ENCODE measurements around the gene SETBP1. TPM values are rescaled to one million over a fixed set of nuclear protein-coding genes. Genes with fewer than 3 reads are reported as not detected.

SETBP1 gene
- polyA plus RNA-seq (ENCODE audit: insufficient read depth in 1 of 5, insufficient read length in 5 of 5, low replicate concordance in 1 of 5), result 10 to 100 TPM; 15.4 to 21.1 (median 19.4) TPM
- long read RNA-seq, donor 1, partial matches to known transcripts, result 5 of 5 reads
- long read RNA-seq, donor 1, other reads (novel, unspliced or antisense), result 0 of 5 reads
- long read RNA-seq, donor 2, result 0 reads
- long read RNA-seq, donor 3, result 0 reads
- long read RNA-seq, donor 4, result 0 reads
- long read RNA-seq, donor 5, result 0 reads
- long read RNA-seq, donor 6, partial matches to known transcripts, result 0 of 1 reads
- long read RNA-seq, donor 6, other reads (novel, unspliced or antisense), result 0 of 1 reads
- long read RNA-seq, donor 7, partial matches to known transcripts, result 6 of 6 reads
- long read RNA-seq, donor 7, other reads (novel, unspliced or antisense), result 0 of 6 reads
- long read RNA-seq, donor 8, result 0 reads

DNA sequence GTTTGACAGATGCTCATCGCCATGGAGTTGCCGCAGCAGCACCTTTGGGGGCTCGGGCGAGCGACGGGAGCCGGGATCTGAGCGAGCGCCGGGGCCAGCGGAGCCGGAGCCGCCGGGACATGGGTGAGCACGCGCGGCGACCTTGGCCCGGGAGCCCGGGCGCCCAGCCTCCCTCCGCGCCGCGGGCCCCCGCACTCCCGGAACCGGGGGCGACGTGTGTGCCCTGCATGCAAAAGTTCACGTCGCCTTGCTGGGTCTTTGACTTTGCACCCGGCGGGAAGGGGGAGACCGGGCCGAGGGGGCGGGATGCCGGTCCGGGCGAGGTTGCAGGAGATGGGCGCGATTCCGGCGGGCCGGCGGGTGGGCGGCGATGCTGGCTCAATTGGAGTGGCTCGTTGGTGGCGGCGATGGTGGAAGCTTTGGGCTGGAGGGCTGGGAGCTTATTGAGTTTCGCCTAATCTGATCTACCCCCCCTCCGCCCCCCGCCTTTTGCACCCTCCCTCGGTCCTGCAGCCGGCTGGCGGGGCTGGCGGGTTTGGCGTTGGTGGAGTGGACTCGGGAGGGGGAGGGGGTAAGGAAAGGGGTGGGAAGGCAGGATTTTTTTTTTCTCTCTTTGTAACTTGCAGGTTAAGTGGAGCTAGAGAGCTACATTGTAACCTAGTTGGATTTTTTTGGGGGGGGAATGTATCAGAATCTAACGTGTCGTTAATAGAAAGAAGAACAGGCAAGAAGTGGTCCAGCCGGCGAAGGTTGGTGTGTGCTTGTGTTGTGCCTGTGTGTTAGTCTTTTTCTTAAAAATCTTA, at the start of gene SETBP1:
TSS of gene SETBP1 (plus strand) at position 616 of the 803 bp plus-strand sequence. CDS start 20,459 bp downstream, outside the sequence.
- peak in 1 of 2 donors; percentile 70 for DNase-seq

DNA sequence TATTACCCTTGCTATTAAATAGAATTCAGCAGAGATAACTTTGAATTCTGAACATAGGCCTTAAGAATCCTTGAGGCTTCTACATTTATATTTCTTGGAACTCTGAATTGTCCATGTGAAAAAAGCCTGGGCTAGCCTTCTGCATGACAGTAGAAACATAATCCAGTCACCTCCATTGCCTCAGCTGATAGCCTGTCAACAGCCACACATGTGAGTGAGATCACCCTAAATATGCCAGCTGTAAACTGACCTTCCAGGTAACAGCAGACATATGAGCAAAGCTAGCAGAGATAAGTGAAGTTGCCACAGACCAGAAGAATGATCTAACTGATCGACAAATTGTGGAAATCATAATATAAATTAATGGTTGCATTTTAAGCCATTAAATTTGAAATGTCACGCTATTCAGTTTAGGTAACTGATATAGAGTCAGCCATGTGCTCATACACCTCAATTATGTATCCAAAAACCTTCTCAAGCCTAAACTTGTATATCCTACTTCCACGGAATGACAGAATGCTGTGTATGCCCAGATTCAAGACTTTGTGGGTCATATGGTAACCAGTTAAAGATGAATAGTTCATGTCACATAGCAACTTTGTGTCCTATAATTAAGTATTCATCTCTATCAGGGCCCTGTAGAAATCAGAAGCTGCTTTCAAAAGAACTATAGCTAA, 48.1 kb upstream of the SETBP1 start:
- no peak for DNase-seq

DNA sequence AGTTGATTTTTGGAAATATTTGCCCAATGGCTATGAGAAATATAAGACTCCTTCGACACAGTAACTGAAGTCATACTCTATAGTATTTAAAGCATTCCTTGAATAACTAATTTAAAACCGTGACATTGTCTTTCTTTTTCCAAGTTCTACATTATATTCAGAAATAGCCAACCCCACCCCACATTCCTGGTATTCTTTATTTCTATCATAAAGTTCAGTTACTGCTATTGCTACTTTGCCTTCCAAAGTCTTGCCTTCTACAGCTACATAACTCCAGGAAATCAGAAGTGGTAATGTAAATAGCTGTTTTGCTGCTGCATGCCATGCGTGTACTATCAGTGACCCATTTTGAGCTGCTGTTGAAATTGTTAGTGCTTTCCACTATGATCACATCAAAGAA, 45.1 kb upstream of the SETBP1 start:
- DNase-seq, result no peak

DNA sequence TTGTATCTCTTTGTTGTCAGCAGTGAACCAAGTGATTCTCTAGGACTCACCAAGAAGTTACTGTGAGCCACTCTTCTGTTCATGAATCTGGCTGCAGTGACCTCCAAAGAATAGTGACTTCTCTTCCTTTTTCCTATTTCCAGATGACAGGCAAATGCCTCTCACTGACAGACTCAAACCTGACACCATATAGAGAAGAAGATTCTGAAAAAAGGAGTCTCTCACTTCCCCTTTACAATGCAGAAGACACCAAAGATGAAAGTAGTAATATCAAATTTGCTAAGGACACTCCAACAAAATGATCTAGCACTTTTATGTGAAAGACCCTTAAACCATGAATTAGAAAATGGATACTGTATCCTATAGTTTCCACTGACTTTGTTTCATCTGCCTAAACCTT, 44.4 kb upstream of the SETBP1 start:
- no peak for DNase-seq

DNA sequence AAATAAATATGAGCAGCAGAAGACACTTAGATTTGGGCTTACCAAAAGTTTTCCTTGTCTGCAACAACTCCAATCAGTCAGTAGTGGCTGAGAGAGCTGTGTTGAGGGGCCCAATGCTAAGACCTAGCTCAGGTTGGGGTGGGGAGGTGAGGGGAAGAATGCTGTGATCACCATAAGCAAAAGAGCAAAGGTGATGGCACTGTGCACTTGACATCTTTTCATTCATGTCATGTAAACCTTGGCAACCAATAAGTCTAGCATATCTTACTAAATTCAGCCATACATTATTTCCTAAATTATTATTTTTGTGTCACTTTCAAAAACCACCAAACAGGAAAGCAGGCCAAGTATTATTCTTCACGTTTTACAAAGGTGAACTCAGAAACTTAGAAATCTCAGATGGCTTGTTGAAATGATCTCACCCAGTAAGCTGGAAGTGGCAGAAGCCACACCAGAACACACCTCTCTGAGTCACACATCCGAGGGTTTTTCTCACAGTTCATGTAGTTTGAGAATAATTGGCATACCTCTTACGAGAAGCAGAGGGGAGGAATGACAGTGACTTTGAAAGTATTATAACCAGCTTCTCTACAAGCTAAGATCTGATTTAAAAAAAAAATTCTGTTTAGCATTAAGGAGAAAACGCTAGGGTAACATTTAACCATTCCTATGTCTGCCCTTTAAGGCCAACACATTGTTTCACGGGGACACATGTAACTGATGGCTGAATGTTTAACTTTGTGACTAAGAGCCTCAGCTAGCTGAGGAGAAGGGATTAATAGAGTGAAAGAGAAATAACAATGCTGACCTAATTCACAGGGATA, 43.3 kb upstream of the SETBP1 start:
- no peak for DNase-seq

DNA sequence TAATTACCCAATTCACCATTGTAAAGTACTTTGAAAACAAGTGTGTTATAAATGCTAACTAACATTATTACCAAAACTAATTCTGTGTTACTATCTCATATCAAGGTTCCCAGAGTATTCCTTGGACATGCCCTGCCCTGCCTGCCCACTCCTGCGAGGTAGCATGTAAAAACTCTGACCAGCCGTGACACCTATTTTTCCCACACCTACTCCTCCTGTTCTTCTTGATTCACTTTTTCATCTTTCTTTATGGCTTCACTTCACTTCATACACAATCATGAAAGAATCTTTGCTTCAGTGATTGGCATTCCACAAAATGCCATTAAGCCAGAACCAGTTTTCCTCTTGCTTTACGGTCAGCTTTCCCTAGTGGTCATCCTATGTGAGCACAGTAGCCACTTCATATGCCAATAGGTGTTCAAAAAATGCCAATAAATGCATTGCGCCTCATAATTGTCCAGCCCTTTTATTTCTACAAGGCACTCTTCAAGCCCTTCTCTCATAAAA, 42.6 kb upstream of the SETBP1 start:
- DNase-seq, result no peak

DNA sequence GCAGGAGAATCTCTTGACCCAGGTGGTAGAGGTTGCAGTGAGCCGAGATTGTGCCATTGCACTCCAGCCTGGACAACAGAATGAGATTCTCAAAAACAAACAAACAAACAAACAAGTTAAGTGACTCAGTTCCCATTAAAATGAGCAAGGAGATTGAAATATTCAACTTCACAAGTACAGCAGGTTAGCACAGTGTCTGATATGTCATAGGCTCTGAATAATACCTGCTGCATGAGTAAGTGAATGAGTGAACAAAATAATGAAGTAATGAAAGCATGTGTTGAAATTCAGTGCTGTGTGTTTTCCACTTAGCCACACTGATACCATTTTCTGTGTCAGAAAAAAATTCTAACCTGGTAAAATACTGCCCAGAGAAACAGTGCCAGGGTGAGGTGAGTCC, 41.9 kb upstream of the SETBP1 start:
- DNase-seq, result no peak

DNA sequence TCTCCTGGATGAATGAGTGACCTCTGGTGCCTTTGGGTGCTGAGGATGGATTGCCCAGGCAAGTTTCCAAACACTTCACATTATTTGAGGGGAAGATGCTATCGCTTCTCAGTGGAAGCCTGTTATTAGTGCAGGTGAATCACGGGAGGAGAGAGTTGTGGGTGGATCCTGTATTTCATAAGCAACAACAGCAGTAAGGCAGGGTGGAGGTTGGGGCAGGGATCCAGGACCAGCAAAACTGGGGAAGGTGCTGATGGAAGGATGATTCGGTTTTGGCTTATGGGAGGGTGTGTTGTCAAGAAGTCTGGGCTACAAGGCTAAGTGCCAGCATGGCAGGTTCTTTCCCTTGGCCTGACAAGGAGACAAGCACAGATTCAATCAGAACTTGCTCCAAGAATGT, 37.7 kb upstream of the SETBP1 start:
- no peak for DNase-seq

DNA sequence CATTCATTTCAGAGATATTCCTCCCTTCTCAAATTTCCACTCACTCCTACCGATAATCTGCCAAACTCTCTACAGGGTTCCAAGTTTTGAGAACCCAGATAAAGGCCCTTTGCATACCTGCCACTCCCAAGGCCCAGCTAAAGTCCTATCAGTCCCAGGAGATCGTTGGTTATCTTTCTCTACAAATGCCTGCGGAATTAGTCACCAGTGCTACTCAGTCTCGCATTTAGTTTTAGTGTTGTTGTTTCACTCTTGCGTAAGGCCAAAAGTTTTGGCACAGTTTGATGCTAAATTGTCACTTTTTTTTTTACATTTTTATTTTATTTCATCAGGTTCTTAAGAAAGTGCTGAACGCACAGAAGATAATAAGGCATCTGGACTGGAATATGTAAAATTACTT, 29.2 kb upstream of the SETBP1 start:
- DNase-seq, result no peak

DNA sequence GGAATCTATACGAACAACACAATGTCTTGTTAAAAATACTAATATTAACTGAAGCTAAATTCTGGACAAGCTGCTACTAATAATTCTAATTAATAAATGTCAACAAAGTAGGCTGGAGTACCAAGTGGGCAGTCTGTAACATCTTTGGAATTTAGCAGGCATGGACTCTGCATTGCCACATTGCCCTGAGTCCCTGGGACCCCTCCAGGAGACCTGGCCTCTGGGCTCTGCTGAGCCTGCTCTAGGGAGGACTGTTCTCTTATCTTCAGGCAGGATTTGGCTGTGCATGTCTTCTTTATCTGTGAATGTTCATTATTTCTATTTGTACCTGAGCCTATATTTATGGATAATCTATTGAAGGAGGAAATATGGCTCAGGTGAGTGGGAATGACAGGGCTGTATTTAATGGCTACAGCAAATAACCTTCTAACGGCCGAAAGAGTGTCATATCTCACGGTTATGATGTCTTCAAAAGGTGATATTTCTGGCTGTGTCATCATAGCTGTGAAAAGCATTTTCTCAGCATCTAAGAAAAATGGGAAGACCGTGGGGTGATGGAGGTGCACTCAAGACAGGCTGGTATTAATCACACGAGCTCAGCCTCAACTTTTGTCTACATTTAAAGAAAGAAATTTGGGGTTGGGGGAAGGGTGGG, 28.6 kb upstream of the SETBP1 start:
- DNase-seq, result no peak

DNA sequence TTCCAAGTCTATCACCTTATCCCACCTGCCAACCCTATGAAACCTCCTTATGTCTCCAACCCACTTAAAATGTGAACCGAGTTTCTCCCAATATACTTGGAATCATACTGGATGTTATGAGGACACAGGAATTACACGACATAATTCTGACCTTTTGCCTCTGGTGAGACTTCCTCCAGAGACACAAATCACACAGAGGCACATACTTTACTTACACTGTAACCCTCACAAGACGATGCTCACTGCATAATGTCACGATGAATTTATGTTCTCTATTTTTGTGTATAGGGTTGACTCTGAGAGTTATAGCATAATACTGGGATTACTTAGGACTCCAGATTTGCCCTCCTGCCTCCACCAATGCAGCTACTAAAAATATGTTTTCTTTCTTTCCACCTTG, 28.0 kb upstream of the SETBP1 start:
- DNase-seq, result no peak

DNA sequence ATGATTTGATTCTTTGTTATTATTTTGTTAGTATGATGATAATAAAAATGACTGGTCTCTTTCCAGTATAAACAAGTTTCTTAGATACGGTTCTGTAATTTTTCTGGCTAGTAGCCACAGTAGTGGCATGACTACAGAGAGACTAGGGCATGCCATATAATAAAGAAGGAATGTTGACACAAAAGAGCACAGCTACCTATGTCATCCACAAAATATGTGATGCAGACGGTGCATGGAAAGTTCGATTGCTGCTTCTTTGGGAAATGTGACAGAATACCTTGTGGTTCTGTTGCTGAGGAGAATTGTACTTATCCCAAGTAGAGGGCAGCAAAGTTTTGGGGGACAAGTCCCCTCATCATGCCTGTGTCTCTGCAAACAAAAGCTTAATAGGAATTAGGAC, 26.1 kb upstream of the SETBP1 start:
- no peak for DNase-seq

DNA sequence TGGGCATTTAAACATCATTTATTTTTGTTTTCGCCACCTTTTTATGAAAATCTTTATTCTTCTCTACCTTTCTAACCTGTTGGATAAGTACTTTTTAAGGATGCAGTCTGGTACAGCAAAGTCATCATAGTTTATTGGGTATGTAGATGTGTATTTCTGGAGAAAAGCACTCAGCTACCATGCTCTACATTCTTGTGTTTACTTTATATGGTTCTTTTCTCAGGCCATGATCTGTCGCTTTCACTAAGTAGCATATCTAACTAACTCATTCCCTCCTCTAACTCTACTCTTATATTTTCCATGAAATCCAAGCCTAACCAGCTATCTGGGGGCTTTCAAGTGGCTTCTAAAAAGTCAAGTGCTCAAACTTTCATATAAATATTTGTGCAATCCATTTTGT, 25.3 kb upstream of the SETBP1 start:
- no peak for DNase-seq

DNA sequence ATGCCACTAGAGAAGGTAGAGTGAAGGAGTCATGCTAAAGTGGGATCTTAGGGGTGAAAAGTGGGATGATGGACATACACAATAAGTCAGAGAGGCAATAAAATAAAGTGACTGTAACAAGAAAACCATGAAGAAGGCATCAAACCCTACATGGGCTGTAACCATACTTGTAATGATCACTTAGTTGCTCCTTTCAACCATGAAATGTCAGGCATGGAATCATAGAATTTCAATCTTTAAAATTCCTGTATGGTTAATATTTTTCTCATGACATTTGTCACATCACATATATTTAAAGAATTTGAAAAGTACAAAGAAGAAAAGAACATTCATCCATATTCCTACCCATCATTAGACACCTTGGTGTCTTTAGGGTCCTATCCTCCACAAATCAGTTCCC, 20.9 kb upstream of the SETBP1 start:
- no peak for DNase-seq

DNA sequence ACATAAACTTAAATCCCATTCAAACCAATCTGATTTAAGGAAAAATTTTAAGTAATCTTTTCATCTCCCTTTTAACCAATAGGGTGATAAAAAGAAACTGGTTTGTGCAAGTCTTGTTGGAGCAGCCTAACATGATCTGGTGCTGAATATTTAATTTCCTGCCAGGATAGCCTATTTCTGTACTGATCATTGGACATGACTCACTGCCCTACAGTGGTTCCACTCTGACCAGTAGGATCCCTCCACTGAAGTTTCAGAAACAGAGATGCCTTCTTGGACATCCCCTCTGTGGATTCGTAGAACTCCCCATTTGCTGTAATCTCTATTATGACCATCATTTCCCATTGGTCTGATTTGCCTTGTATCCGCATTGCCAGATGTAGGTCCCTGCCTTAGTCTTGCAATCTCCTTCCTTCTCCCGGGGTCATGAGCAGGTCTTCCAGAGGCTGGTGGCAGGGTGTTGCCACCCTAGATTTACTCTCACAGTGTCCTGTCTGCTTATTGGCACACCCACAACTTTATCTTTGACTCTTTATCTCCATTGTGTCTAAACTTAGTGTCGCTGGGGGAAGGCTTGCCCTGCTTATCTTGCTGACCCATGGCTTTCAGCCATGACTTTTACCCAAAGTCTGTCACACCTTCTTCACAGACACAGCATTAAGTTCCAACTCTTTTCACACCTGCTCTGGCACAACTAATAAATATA, 12.3 kb upstream of the SETBP1 start:
- no peak for DNase-seq

DNA sequence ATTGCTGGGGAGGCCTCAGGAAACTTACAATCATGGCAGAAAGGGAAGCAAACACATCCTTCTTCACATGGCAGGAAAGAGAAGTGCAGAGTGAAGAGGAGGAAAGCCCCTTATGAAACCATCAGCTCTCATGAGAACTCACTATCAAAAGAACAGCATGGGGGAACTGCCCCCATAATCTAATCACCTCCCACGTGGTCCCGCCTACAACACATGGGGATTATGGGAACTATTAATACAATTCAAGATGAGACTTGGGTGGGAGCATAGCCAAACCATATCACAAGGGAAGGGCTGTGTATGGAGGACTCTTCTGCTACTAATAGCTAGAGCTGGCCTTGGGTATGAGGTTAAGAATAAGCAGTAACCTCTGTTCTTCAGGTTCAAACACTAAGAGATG, 8.8 kb upstream of the SETBP1 start:
- no peak for DNase-seq

DNA sequence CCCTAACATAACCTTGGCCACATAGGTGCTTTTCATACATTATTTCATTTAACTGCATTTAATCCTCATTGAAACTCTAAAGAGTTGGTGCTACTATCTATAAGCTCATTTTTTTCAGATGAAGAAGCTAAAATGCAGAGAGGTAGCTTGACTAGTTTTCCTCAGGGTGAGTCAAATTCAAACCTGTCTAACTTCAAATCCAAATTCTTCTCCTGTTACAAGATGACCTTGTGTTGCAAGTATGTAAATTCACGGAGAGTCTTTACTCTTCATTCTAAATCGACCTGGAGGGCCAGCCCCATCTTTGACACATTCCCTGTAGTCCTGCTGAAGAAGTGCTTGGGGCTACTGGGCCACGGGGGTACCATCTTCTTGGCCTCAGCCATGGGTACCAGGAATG, 8.2 kb upstream of the SETBP1 start:
- no peak for DNase-seq

DNA sequence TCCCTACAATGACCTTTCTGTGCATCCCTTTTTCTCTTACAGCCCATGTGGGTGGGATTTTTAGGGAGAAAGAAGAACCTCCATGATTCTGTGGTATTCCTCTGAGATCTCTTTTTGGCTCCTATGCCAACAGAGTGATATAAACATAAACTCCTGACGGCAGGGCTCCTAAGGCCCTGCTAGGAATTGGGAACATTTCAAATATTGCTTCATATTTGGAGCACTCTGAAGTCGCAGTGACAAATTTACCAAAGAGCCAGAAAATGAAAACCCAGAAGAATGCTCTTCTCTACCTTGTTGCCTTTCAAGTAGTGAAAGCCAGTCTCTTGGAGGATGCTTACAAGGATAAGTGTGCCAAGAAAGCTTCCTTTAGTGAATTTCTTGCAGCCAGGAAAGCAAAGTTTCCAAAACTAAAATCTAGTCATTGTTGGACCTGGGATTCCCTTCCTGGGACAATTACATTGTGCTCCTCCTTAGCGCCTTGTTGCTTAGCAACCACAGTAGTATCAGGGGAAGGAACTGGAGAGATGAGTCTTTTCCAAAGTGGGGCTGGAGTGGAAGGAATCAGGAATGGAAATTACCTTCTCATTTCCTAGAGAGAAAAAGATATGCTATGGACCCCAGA, 7.3 kb upstream of the SETBP1 start:
- DNase-seq, result no peak

DNA sequence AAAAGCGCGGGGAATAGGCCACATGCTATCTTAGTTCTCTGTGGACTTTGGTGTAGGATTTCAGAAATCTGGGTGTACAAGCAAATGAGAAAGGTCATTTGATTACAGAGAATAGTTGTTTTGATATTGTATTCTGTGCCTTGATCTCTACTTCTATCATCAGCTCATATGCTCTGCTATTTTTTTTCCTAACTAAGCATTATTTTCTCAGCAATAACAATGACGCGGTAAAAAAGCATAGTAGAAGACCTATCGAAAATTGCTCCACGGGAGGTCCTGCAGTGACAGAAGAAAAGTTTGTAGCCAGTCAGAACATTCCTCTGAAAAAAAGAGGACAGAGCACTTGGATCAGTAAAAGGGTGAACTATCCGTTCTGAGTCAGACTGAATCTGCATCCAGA, 2.8 kb upstream of the SETBP1 start:
- DNase-seq, result no peak

DNA sequence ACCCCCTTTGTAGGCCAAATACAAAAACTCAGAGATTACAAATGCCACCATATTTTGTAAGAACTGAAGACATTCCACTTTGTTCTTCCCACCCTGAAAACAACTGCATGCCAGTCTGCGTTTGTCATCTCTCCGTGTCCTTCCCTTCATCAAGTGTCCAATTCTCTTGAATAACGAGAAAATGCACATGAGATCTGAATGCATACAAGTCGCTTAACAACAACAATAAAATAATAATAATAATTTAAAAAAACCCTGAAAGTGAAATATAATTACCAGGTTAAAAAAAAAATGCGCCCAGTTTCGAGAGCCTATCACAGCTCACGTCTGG, 2.0 kb upstream of the SETBP1 start:
- DNase-seq, result no peak
